Osteocyte (in vitro differentiated cells): ENCODE data around the gene NCAPG2. TPM values are rescaled to one million over a fixed set of nuclear protein-coding genes. Genes with fewer than 3 reads are reported as not detected.

ENCODE experiments used
- DNase-seq: peaks from one replicate; pipeline ENCODE4 v3.0.0; 2021; ENCODE audit warnings: mixed read lengths; ENCODE audit not compliant: unreplicated experiment; ENCODE audit errors: extremely low spot score
- H3K27ac Mint-ChIP-seq: one replicate; pipeline ENCODE4 v1.8.0; 2021; ENCODE audit warnings: mild to moderate bottlenecking, mixed read lengths; ENCODE audit not compliant: unreplicated experiment
- H3K27me3 Mint-ChIP-seq: one replicate; pipeline ENCODE4 v1.8.0; 2021; ENCODE audit warnings: mixed read lengths; ENCODE audit not compliant: unreplicated experiment
- H3K36me3 Mint-ChIP-seq: one replicate; pipeline ENCODE4 v1.8.0; 2021; ENCODE audit warnings: mixed read lengths; ENCODE audit not compliant: unreplicated experiment
- H3K4me1 Mint-ChIP-seq: one replicate; pipeline ENCODE4 v1.8.0; 2021; ENCODE audit warnings: mixed read lengths; ENCODE audit not compliant: unreplicated experiment
- H3K4me3 Mint-ChIP-seq: one replicate; pipeline ENCODE4 v1.8.0; 2021; ENCODE audit warnings: mild to moderate bottlenecking, moderate library complexity, mixed read lengths; ENCODE audit not compliant: unreplicated experiment
- H3K9me3 Mint-ChIP-seq: one replicate; pipeline ENCODE4 v1.8.0; 2021; ENCODE audit warnings: mixed read lengths; ENCODE audit not compliant: unreplicated experiment
- CTCF ChIP-seq: fragments of 200-600 bp; sonication (generic); IDR thresholded peaks from 2 replicates; pipeline ENCODE4 v1.5.0; 2021; ENCODE audit warnings: antibody characterized with exemption, mild to moderate bottlenecking, moderate library complexity
- total RNA-seq: library from RNA; stranded (reverse); gene quantifications from 2 replicates; pipeline ENCODE4 v1.2.1, GENCODE V29; 2021

Gene NCAPG2
- total RNA-seq, 1 donor from 2014 or later: 19.9 TPM

- DNase-seq: no peak
- Mint-ChIP-seq H3K4me1 (peaks cover 35% of the 10 kb centered on the region), H3K36me3 (peaks cover 13% of the 10 kb centered on the region), H3K27me3 (no peaks in the 10 kb centered on the region), H3K27ac (peak overlapping the region; percentile 82), H3K9me3 (no peaks in the 10 kb centered on the region), H3K4me3 (no peak overlapping the region)
- no peak for TF ChIP-seq CTCF
These were observed 55.8 kb downstream of the NCAPG2 start for GRCh38 chr7:158648787-158649186.

GRCh38 chr7:158648168-158648567 is 56.4 kb downstream of the NCAPG2 start:
- Mint-ChIP-seq H3K36me3 (peaks cover 13% of the 10 kb centered on the region), H3K4me3 (no peak overlapping the region), H3K4me1 (peaks cover 35% of the 10 kb centered on the region), H3K27me3 (no peaks in the 10 kb centered on the region), H3K27ac (no peak overlapping the region), H3K9me3 (no peaks in the 10 kb centered on the region)
- no peak for DNase-seq
- no peak for TF ChIP-seq CTCF

GRCh38 chr7:158647475-158647792 is 57.2 kb downstream of the NCAPG2 start:
- Mint-ChIP-seq H3K36me3 (peaks cover 15% of the 10 kb centered on the region), H3K9me3 (no peaks in the 10 kb centered on the region), H3K4me3 (no peak overlapping the region), H3K4me1 (peaks cover 35% of the 10 kb centered on the region), H3K27me3 (no peaks in the 10 kb centered on the region), H3K27ac (no peak overlapping the region)
- no peak for DNase-seq
- no peak for TF ChIP-seq CTCF

GRCh38 chr7:158646766-158647474 is 57.7 kb downstream of the NCAPG2 start:
- Mint-ChIP-seq H3K36me3 (peaks cover 13% of the 10 kb centered on the region), H3K4me3 (no peak overlapping the region)

GRCh38 chr7:158645842-158646241 is 58.8 kb downstream of the NCAPG2 start:
- Mint-ChIP-seq H3K4me3 (no peak overlapping the region), H3K36me3 (peaks cover 16% of the 10 kb centered on the region), H3K27ac (no peak overlapping the region), H3K4me1 (peaks cover 21% of the 10 kb centered on the region), H3K9me3 (no peaks in the 10 kb centered on the region), H3K27me3 (no peaks in the 10 kb centered on the region)
- no peak for TF ChIP-seq CTCF
- DNase-seq: no peak

More at GRCh38 chr7:158646766-158647474, 57.7 kb downstream of the NCAPG2 start:
- no peaks in the 10 kb centered on the region for H3K27me3 Mint-ChIP-seq
- peak; percentile 33 for TF ChIP-seq CTCF
- H3K9me3 Mint-ChIP-seq: no peaks in the 10 kb centered on the region
- no peak overlapping the region for H3K27ac Mint-ChIP-seq
- H3K4me1 Mint-ChIP-seq: peaks cover 31% of the 10 kb centered on the region
- no peak for DNase-seq
